CD4-positive, alpha-beta T cell (primary cell): ENCODE data around the gene PTPRD. TPM values are rescaled to one million over a fixed set of nuclear protein-coding genes. Genes with fewer than 3 reads are reported as not detected.

ENCODE experiments used
- ATAC-seq: fragments of 200-7000 bp; cut with Tn5 transposase; one replicate; pipeline ENCODE4 v1.10.0; 2022; ENCODE audit warnings: mild to moderate bottlenecking; ENCODE audit not compliant: poor library complexity
- CTCF ChIA-PET: fragments of 350-600 bp; sonication (Branson Sonifier 250); formaldehyde crosslinking; loops from one replicate; lab custom pipeline; 2021; ENCODE audit warnings: antibody characterized with exemption, inconsistent platforms; lab: Charles Lee
- POLR2A ChIA-PET: fragments of 350-600 bp; sonication (Branson Sonifier 250); formaldehyde crosslinking; loops from one replicate; lab custom pipeline; 2021; ENCODE audit warnings: antibody characterized with exemption, inconsistent platforms; lab: Charles Lee
- DNase-seq, 14 experiments: peaks; one replicate each; pipeline ENCODE4 v3.0.0-alpha.2; 2013 to 2020; ENCODE audit warnings: mixed read lengths in 2 of 14
- H3K27ac ChIP-seq, 2 donors: one replicate each; pipeline versions ENCODE4 v1.5.1 to v1.7.0; 2013; ENCODE audit warnings: low read length in 2 of 2, low read depth in 1 of 2, mild to moderate bottlenecking in 1 of 2
- H3K27me3 ChIP-seq, 2 experiments: 1 replicate in 1 of 2; 2 replicates in 1 of 2; pipeline versions ENCODE4 v1.6.1 to v1.7.0; 2013; ENCODE audit warnings: low read length in 2 of 2, control low read depth in 1 of 2, mild to moderate bottlenecking in 1 of 2, moderate library complexity in 1 of 2; ENCODE audit not compliant: insufficient read depth in 2 of 2, control insufficient read depth in 1 of 2
- H3K36me3 ChIP-seq: one replicate; pipeline ENCODE4 v1.6.1; 2013; ENCODE audit warnings: low read length, control low read depth; ENCODE audit not compliant: insufficient read depth
- H3K4me1 ChIP-seq: one replicate; pipeline ENCODE4 v1.6.1; 2013; ENCODE audit warnings: low read length, control low read depth; ENCODE audit not compliant: insufficient read depth
- H3K4me3 ChIP-seq: one replicate; pipeline ENCODE4 v1.5.1; 2013; ENCODE audit warnings: mild to moderate bottlenecking, low read length, moderate library complexity
- H3K9me3 ChIP-seq, 2 experiments: 1 replicate in 1 of 2; 2 replicates in 1 of 2; pipeline versions ENCODE4 v1.6.1 to v1.7.0; 2013; ENCODE audit warnings: low read length in 2 of 2, mild to moderate bottlenecking in 2 of 2, control low read depth in 1 of 2, moderate library complexity in 1 of 2; ENCODE audit not compliant: control insufficient read depth in 1 of 2, insufficient read depth in 1 of 2
- H3K27ac Mint-ChIP-seq: one replicate; pipeline ENCODE4 v1.8.0; 2020; ENCODE audit warnings: mixed read lengths
- H3K27me3 Mint-ChIP-seq: one replicate; pipeline ENCODE4 v1.8.0; 2021; ENCODE audit warnings: mixed read lengths
- H3K36me3 Mint-ChIP-seq: one replicate; pipeline ENCODE4 v1.8.0; 2021; ENCODE audit warnings: low read depth, mixed read lengths
- H3K4me1 Mint-ChIP-seq: one replicate; pipeline ENCODE4 v1.8.0; 2021; ENCODE audit warnings: low read depth, mixed read lengths
- H3K4me3 Mint-ChIP-seq: one replicate; pipeline ENCODE4 v1.8.0; 2020; ENCODE audit warnings: mild to moderate bottlenecking, mixed read lengths
- H3K9me3 Mint-ChIP-seq: one replicate; pipeline ENCODE4 v1.8.0; 2020; ENCODE audit warnings: mixed read lengths
- intact Hi-C, 2 experiments: fragments of 100-400 bp; cut with DNase I in 1 of 2; cut with micrococcal nuclease in 1 of 2; formaldehyde crosslinking; loops; one replicate each; pipeline versions ENCODE4 v1.15.1 to v1.9.0; 2023 to 2025; cut with DNase I, micrococcal nuclease
- total RNA-seq, 174 experiments: library from RNA in 2 of 174; stranded (reverse) in 2 of 174; gene quantifications; one replicate each; pipeline ENCODE4 v1.2.3 and lab custom pipeline; 2021 to 2026
- TF ChIP-seq, protein P1 (sequence below): fragments of 200-600 bp; IDR thresholded peaks from one replicate; pipeline ENCODE4 v1.8.0; 2022; ENCODE audit warnings: antibody characterized with exemption, mild to moderate bottlenecking

The PTPRD gene
- total RNA-seq, 2 experiments from 2014 or later: not detected

- no peak for DNase-seq
- H3K4me3 Mint-ChIP-seq: no peak overlapping the region
- Histone ChIP-seq H3K27me3 (no peaks in the 10 kb centered on the region), H3K9me3 (no peaks in the 10 kb centered on the region), H3K4me3 (no peak overlapping the region), H3K36me3 (no peaks in the 10 kb centered on the region), H3K4me1 (no peaks in the 10 kb centered on the region), H3K27ac (no peak overlapping the region)
- TF ChIP-seq, protein P1, sequence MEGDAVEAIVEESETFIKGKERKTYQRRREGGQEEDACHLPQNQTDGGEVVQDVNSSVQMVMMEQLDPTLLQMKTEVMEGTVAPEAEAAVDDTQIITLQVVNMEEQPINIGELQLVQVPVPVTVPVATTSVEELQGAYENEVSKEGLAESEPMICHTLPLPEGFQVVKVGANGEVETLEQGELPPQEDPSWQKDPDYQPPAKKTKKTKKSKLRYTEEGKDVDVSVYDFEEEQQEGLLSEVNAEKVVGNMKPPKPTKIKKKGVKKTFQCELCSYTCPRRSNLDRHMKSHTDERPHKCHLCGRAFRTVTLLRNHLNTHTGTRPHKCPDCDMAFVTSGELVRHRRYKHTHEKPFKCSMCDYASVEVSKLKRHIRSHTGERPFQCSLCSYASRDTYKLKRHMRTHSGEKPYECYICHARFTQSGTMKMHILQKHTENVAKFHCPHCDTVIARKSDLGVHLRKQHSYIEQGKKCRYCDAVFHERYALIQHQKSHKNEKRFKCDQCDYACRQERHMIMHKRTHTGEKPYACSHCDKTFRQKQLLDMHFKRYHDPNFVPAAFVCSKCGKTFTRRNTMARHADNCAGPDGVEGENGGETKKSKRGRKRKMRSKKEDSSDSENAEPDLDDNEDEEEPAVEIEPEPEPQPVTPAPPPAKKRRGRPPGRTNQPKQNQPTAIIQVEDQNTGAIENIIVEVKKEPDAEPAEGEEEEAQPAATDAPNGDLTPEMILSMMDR: no peak
- H3K4me1 Mint-ChIP-seq: no peaks in the 10 kb centered on the region
- no peaks in the 10 kb centered on the region for H3K27me3 Mint-ChIP-seq
- POLR2A ChIA-PET: no interaction called here
- no peaks in the 10 kb centered on the region for H3K36me3 Mint-ChIP-seq
- H3K27ac Mint-ChIP-seq: no peak overlapping the region
- CTCF ChIA-PET: no interaction called here
- peaks cover 4% of the 10 kb centered on the region for H3K9me3 Mint-ChIP-seq
- intact Hi-C loops: no loop called here
- no peak for ATAC-seq
These were observed 225.5 kb downstream of the PTPRD start for GRCh38 chr9:10387282-10387681.

- H3K9me3 ChIP-seq: no peaks in the 10 kb centered on the region
- Mint-ChIP-seq H3K36me3 (no peaks in the 10 kb centered on the region), H3K27me3 (no peaks in the 10 kb centered on the region), H3K4me3 (no peak overlapping the region), H3K9me3 (peaks cover 11% of the 10 kb centered on the region), H3K4me1 (no peaks in the 10 kb centered on the region), H3K27ac (no peak overlapping the region)
- H3K27ac ChIP-seq: no peak overlapping the region
- ATAC-seq: no peak
- H3K4me1 ChIP-seq: no peaks in the 10 kb centered on the region
- no peak overlapping the region for H3K4me3 ChIP-seq
- no peak for DNase-seq
- ChIA-PET POLR2A (no interaction called here), CTCF (no interaction called here)
- TF ChIP-seq, protein P1: no peak
- intact Hi-C loops: no loop called here
- no peaks in the 10 kb centered on the region for H3K36me3 ChIP-seq
- H3K27me3 ChIP-seq: no peaks in the 10 kb centered on the region
These were observed 241.0 kb downstream of the PTPRD start for GRCh38 chr9:10371824-10372223.

GRCh38 chr9:10366171-10366779, 246.5 kb downstream of the PTPRD start:
- intact Hi-C loops: no loop called here
- Mint-ChIP-seq H3K9me3 (peaks cover 2% of the 10 kb centered on the region), H3K36me3 (no peaks in the 10 kb centered on the region), H3K4me3 (no peak overlapping the region), H3K27ac (no peak overlapping the region), H3K27me3 (no peaks in the 10 kb centered on the region), H3K4me1 (no peaks in the 10 kb centered on the region)
- TF ChIP-seq, protein P1: no peak
- no peaks in the 10 kb centered on the region for H3K36me3 ChIP-seq
- H3K27me3 ChIP-seq: no peaks in the 10 kb centered on the region
- no peak for ATAC-seq
- no peaks in the 10 kb centered on the region for H3K4me1 ChIP-seq
- POLR2A ChIA-PET: no interaction called here
- no peak for DNase-seq
- H3K27ac ChIP-seq: no peak overlapping the region
- no peak overlapping the region for H3K4me3 ChIP-seq
- CTCF ChIA-PET: no interaction called here
- H3K9me3 ChIP-seq: peaks cover 0 to 5% of the 10 kb centered on the region in 2 experiments
